H9 (cell line): ENCODE measurements around the gene KDM1B. TPM values are rescaled to one million over a fixed set of nuclear protein-coding genes. Genes with fewer than 3 reads are reported as not detected.

Experiments used
- DNase-seq: peaks from one replicate; pipeline ENCODE4 v3.0.0-alpha.2; 2017
- H2AFZ ChIP-seq: one replicate; pipeline ENCODE4 v1.6.1; 2013; ENCODE audit warnings: mild to moderate bottlenecking, low read length, control low read depth, moderate library complexity
- H2AK5ac ChIP-seq: 2 replicates; pipeline ENCODE4 v1.6.1; 2013; ENCODE audit warnings: low read length, control low read depth, mixed read lengths; ENCODE audit not compliant: insufficient read length
- H2BK120ac ChIP-seq: one replicate; pipeline ENCODE4 v1.6.1; 2013; ENCODE audit warnings: low read depth, mild to moderate bottlenecking, low read length, control low read depth, inconsistent platforms; ENCODE audit not compliant: poor library complexity, severe bottlenecking
- H2BK12ac ChIP-seq: 2 replicates; pipeline ENCODE4 v1.6.1; 2013; ENCODE audit warnings: low read length, control low read depth, mixed read lengths, low read depth; ENCODE audit not compliant: insufficient read length
- H2BK15ac ChIP-seq: 2 replicates; pipeline ENCODE4 v1.6.1; 2013; ENCODE audit warnings: low read depth, low read length, control low read depth
- H2BK20ac ChIP-seq: one replicate; pipeline ENCODE4 v1.6.1; 2013; ENCODE audit warnings: low read depth, mild to moderate bottlenecking, low read length, control low read depth, inconsistent platforms; ENCODE audit not compliant: poor library complexity, severe bottlenecking
- H2BK5ac ChIP-seq: 2 replicates; pipeline ENCODE4 v1.6.1; 2013; ENCODE audit warnings: low read length, control low read depth, mixed read lengths; ENCODE audit not compliant: insufficient read length
- H3K14ac ChIP-seq: 2 replicates; pipeline ENCODE4 v1.6.1; 2013; ENCODE audit warnings: low read length, control low read depth; ENCODE audit not compliant: insufficient read depth
- H3K18ac ChIP-seq: 2 replicates; pipeline ENCODE4 v1.6.1; 2013; ENCODE audit warnings: low read depth, mild to moderate bottlenecking, mixed read lengths, low read length, control low read depth; ENCODE audit not compliant: insufficient read length
- H3K23ac ChIP-seq: 2 replicates; pipeline ENCODE4 v1.6.1; 2013; ENCODE audit warnings: low read length, control low read depth, mixed read lengths, low read depth; ENCODE audit not compliant: insufficient read length
- H3K23me2 ChIP-seq: 2 replicates; pipeline ENCODE4 v1.6.1; 2013; ENCODE audit warnings: low read depth, mild to moderate bottlenecking, mixed read lengths, low read length, control low read depth; ENCODE audit not compliant: insufficient read length, poor library complexity, severe bottlenecking
- H3K27ac ChIP-seq: 2 replicates; pipeline ENCODE4 v1.5.1; 2013; ENCODE audit warnings: low read length, control low read depth, mixed read lengths, low read depth; ENCODE audit not compliant: insufficient read length
- H3K27me3 ChIP-seq: 2 replicates; pipeline ENCODE4 v1.6.1; 2013; ENCODE audit warnings: low read length, control low read depth, inconsistent platforms; ENCODE audit not compliant: insufficient read depth
- H3K4ac ChIP-seq: 2 replicates; pipeline ENCODE4 v1.6.1; 2013; ENCODE audit warnings: low read depth, mild to moderate bottlenecking, control low read depth, inconsistent platforms, low read length, moderate library complexity
- H3K4me1 ChIP-seq: 2 replicates; pipeline ENCODE4 v1.6.1; 2013; ENCODE audit warnings: low read length, control low read depth, inconsistent platforms; ENCODE audit not compliant: insufficient read depth
- H3K4me2 ChIP-seq: 2 replicates; pipeline ENCODE4 v1.6.1; 2013; ENCODE audit warnings: low read length, control low read depth, mixed read lengths; ENCODE audit not compliant: insufficient read length, insufficient read depth
- H3K56ac ChIP-seq: 2 replicates; pipeline ENCODE4 v1.6.1; 2013; ENCODE audit warnings: low read depth, mild to moderate bottlenecking, mixed read lengths, low read length, control low read depth; ENCODE audit not compliant: insufficient read length
- H3K79me1 ChIP-seq: 2 replicates; pipeline ENCODE4 v1.6.1; 2013; ENCODE audit warnings: low read depth, mild to moderate bottlenecking, moderate library complexity, low read length, control low read depth, inconsistent platforms; ENCODE audit not compliant: insufficient read depth, poor library complexity, severe bottlenecking
- H3K79me2 ChIP-seq: 2 replicates; pipeline ENCODE4 v1.6.1; 2013; ENCODE audit warnings: low read length, control low read depth, inconsistent platforms; ENCODE audit not compliant: insufficient read depth
- H3K9ac ChIP-seq: 2 replicates; pipeline ENCODE4 v1.6.1; 2013; ENCODE audit warnings: low read length, control low read depth, mixed read lengths; ENCODE audit not compliant: insufficient read length; ENCODE audit errors: extremely low read depth
- H3K9me3 ChIP-seq: one replicate; pipeline ENCODE4 v1.6.1; 2013; ENCODE audit warnings: low read depth, low read length, inconsistent platforms; ENCODE audit not compliant: control insufficient read depth
- H3T11ph ChIP-seq: one replicate; pipeline ENCODE4 v1.6.1; 2013; ENCODE audit warnings: mild to moderate bottlenecking, low read length, control low read depth, inconsistent platforms
- H4K20me1 ChIP-seq: one replicate; pipeline ENCODE4 v1.6.1; 2013; ENCODE audit not compliant: control insufficient read depth, insufficient read length, insufficient read depth
- H4K5ac ChIP-seq: 2 replicates; pipeline ENCODE4 v1.6.1; 2013; ENCODE audit warnings: low read depth, mild to moderate bottlenecking, mixed read lengths, low read length, control low read depth; ENCODE audit not compliant: insufficient read length
- H4K8ac ChIP-seq: replicated peaks from 2 replicates; pipeline ENCODE4 v1.6.1; 2013; ENCODE audit warnings: low read length, control low read depth, mixed read lengths, low read depth; ENCODE audit not compliant: insufficient read length
- H4K91ac ChIP-seq: 2 replicates; pipeline ENCODE4 v1.6.1; 2013; ENCODE audit warnings: low read depth, mild to moderate bottlenecking, moderate library complexity, mixed read lengths, low read length, control low read depth; ENCODE audit not compliant: insufficient read length
- H3K27ac Mint-ChIP-seq, 3 experiments: 2 replicates in 2 of 3; 3 replicates in 1 of 3; pipeline ENCODE4 v1.8.0; 2020 to 2021; ENCODE audit warnings: mixed read lengths in 3 of 3, mild to moderate bottlenecking in 1 of 3, moderate library complexity in 1 of 3
- H3K27me3 Mint-ChIP-seq: 2 replicates; pipeline ENCODE4 v1.8.0; 2021; ENCODE audit warnings: low read depth, mild to moderate bottlenecking, moderate library complexity, mixed read lengths
- H3K36me3 Mint-ChIP-seq, 3 experiments: 2 replicates in 2 of 3; 3 replicates in 1 of 3; pipeline ENCODE4 v1.8.0; 2020 to 2021; ENCODE audit warnings: low read depth in 3 of 3, mixed read lengths in 3 of 3; ENCODE audit not compliant: insufficient read depth in 1 of 3
- H3K4me1 Mint-ChIP-seq, 2 experiments: 2 replicates each; pipeline ENCODE4 v1.8.0; 2020; ENCODE audit warnings: mixed read lengths in 2 of 2
- H3K4me3 Mint-ChIP-seq, 2 experiments: 2 replicates in 1 of 2; 3 replicates in 1 of 2; pipeline ENCODE4 v1.8.0; 2020 to 2021; ENCODE audit warnings: mild to moderate bottlenecking in 2 of 2, mixed read lengths in 2 of 2, moderate library complexity in 1 of 2
- H3K9me3 Mint-ChIP-seq, 2 experiments: 2 replicates in 1 of 2; 3 replicates in 1 of 2; pipeline ENCODE4 v1.8.0; 2020; ENCODE audit warnings: mild to moderate bottlenecking in 2 of 2, mixed read lengths in 2 of 2, moderate library complexity in 1 of 2
- CTCF ChIP-seq: fragments of 200-600 bp; sonication (generic); conservative IDR thresholded peaks from 3 replicates; pipeline ENCODE4 v1.8.0; 2021; ENCODE audit warnings: antibody characterized with exemption, mild to moderate bottlenecking
- WGBS: extraction: QIAGEN DNeasy Blood & Tissue Kit; methylation state at CpG from one replicate; pipeline ENCODE4 v1.1.7; 2013; ENCODE audit warnings: missing lambda C conversion rate, low lambda C conversion rate, mixed read lengths; ENCODE audit not compliant: insufficient read length; ENCODE audit errors: extremely low coverage; 5-methylcytosine and 5-hydroxymethylcytosine counted together
- total RNA-seq: library from RNA; stranded (reverse); gene quantifications from 2 replicates; pipeline ENCODE4 v1.2.1, GENCODE V29; 2021

The KDM1B gene
- total RNA-seq, 1 experiment from 2014 or later, result 5.4 TPM

DNA sequence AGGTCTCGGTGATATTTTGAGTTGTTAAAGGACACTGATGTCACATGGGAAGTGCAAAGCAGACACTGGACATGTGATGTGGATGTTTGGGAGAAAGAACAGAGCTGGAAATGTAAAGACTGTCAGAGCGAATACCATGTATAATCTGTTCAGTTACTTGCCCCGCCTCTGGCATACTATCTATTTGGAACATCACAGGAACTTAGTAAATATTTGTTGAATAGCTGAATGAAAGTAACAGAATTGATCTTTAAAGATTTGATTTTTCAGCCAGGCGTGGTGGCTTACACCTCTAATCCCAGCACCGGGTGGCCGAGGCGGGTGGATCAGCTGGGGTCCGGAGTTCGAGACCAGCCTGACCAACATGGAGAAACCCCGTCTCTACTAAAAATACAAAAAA, 19.0 kb upstream of the KDM1B start:
- Histone ChIP-seq H4K5ac (no peak overlapping the region), H3K79me2 (no peaks in the 10 kb centered on the region), H3K23me2 (no peaks in the 10 kb centered on the region), H3K79me1 (no peaks in the 10 kb centered on the region), H2AFZ (no peak overlapping the region), H2BK20ac (no peak overlapping the region), H2BK15ac (no peak overlapping the region), H3K56ac (no peak overlapping the region), H3K23ac (no peak overlapping the region), H4K20me1 (no peaks in the 10 kb centered on the region), H2BK120ac (no peak overlapping the region), H3K4me2 (no peak overlapping the region), H3K9ac (no peak overlapping the region), H4K91ac (no peak overlapping the region), H3T11ph (no peak overlapping the region), H3K4ac (no peak overlapping the region), H2BK5ac (no peak overlapping the region), H3K4me1 (no peaks in the 10 kb centered on the region), H3K27ac (no peak overlapping the region), H3K27me3 (no peaks in the 10 kb centered on the region), H4K8ac (no peak overlapping the region), H3K14ac (no peak overlapping the region), H3K9me3 (no peaks in the 10 kb centered on the region), H3K18ac (no peak overlapping the region), H2AK5ac (no peak overlapping the region), H2BK12ac (no peak overlapping the region)
- WGBS, result no CpG with 5 or more reads among the region's 10 CpGs
- H3K27me3 Mint-ChIP-seq, result no peaks in the 10 kb centered on the region
- H3K4me3 Mint-ChIP-seq, result no peak overlapping the region
- H3K4me1 Mint-ChIP-seq, result no peaks in the 10 kb centered on the region
- peaks cover 8 to 48% (median 42%) of the 10 kb centered on the region in 3 experiments; a peak in 6 of 7 replicates for H3K36me3 Mint-ChIP-seq
- DNase-seq, result no peak
- no peak for TF ChIP-seq CTCF
- H3K27ac Mint-ChIP-seq, result no peak overlapping the region
- no peaks in the 10 kb centered on the region for H3K9me3 Mint-ChIP-seq
